Brain microvascular endothelial cell (primary cell): Measurements from ENCODE around the gene SLC16A9.
A peak's percentile ranks its signal among the peaks of the same experiment; 100 is the strongest.

Experiments
- DNase-seq: peaks from one replicate; pipeline ENCODE4 v3.0.0-alpha.2; 2020
- H3K27ac ChIP-seq: fragments of 250-450 bp; sonication (Bioruptor Pico); 2 replicates; pipeline ENCODE4 v1.5.1; 2020; ENCODE audit warnings: mild to moderate bottlenecking, moderate library complexity
- H3K27me3 ChIP-seq: fragments of 250-450 bp; sonication (Bioruptor Pico); replicated peaks from 2 replicates; pipeline ENCODE4 v1.5.1; 2020; ENCODE audit warnings: mild to moderate bottlenecking
- H3K36me3 ChIP-seq: fragments of 250-450 bp; sonication (Bioruptor Pico); replicated peaks from 2 replicates; pipeline ENCODE4 v1.5.1; 2020; ENCODE audit warnings: mild to moderate bottlenecking
- H3K4me3 ChIP-seq: 2 replicates; pipeline ENCODE4 v1.5.1; 2011; ENCODE audit warnings: low read depth, mild to moderate bottlenecking, control low read depth, low read length, moderate library complexity
- in situ Hi-C: cut with HindIII; loops from 2 replicates; pipeline ENCODE4 v1.10.0; 2017; ENCODE audit warnings: low sequenced_read_pairs, low pct_ligation_motif_present
- TF ChIP-seq, protein P1 (sequence below): IDR thresholded peaks from 2 replicates; pipeline ENCODE4 v1.5.1; 2011; ENCODE audit warnings: low read depth, mild to moderate bottlenecking, moderate library complexity, low read length, control low read depth, inconsistent platforms; ENCODE audit errors: missing control alignments

The SLC16A9 gene

DNA sequence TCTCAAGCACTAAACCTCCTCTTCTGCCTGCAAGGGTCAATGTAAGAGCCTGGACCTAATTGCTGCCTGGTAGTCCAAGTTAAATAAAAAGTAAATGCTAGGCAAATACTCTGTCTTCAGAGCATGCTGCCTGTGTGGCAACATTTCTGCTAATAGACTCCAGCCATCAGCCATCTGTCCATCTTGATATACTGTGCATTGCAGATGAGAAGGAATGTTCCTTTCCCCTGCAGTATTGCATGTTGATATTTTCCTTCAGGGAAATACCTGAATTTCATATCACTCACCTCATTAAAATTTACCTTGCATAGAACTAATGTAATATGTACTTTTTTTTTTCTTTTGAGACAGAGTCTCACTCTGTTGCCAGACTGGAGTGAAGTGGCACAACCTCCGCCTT lies 87.9 kb downstream of the SLC16A9 start:
- H3K27ac ChIP-seq: no peak overlapping the region
- H3K27me3 ChIP-seq: no peaks in the 10 kb centered on the region
- no peak overlapping the region for H3K4me3 ChIP-seq
- in situ Hi-C loops: no loop called here
- TF ChIP-seq, protein P1, sequence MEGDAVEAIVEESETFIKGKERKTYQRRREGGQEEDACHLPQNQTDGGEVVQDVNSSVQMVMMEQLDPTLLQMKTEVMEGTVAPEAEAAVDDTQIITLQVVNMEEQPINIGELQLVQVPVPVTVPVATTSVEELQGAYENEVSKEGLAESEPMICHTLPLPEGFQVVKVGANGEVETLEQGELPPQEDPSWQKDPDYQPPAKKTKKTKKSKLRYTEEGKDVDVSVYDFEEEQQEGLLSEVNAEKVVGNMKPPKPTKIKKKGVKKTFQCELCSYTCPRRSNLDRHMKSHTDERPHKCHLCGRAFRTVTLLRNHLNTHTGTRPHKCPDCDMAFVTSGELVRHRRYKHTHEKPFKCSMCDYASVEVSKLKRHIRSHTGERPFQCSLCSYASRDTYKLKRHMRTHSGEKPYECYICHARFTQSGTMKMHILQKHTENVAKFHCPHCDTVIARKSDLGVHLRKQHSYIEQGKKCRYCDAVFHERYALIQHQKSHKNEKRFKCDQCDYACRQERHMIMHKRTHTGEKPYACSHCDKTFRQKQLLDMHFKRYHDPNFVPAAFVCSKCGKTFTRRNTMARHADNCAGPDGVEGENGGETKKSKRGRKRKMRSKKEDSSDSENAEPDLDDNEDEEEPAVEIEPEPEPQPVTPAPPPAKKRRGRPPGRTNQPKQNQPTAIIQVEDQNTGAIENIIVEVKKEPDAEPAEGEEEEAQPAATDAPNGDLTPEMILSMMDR: no peak
- H3K36me3 ChIP-seq: no peaks in the 10 kb centered on the region
- DNase-seq: no peak

GRCh38 chr10:59618666-59619065 lies 91.0 kb downstream of the SLC16A9 start:
- no peak overlapping the region for H3K4me3 ChIP-seq
- no peaks in the 10 kb centered on the region for H3K27me3 ChIP-seq
- TF ChIP-seq, protein P1: no peak
- H3K27ac ChIP-seq: no peak overlapping the region
- in situ Hi-C loops: no loop called here
- H3K36me3 ChIP-seq: no peaks in the 10 kb centered on the region
- DNase-seq: no peak

DNA sequence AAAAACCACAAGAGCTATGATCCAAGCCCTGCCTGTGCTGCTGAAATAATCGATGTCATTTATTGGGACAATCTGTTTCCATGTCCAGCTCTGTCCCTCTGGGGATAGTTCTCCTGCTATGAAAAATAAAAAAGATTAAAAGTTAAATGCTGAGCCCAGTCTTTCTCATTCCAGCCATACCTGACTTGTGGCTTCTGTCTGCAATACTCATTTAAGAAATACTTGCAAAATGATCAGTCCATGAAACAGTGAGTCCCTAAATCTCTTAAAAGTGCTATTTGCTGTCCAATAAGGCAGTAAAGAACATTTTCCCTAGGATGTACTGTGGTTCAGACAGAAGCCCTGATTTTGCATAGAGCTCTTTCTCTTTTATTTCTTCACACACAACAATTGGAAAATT lies 91.7 kb downstream of the SLC16A9 start:
- no peak for DNase-seq
- H3K36me3 ChIP-seq: no peaks in the 10 kb centered on the region
- TF ChIP-seq, protein P1: no peak
- in situ Hi-C loops: no loop called here
- H3K27me3 ChIP-seq: no peaks in the 10 kb centered on the region
- no peak overlapping the region for H3K4me3 ChIP-seq
- H3K27ac ChIP-seq: no peak overlapping the region

DNA sequence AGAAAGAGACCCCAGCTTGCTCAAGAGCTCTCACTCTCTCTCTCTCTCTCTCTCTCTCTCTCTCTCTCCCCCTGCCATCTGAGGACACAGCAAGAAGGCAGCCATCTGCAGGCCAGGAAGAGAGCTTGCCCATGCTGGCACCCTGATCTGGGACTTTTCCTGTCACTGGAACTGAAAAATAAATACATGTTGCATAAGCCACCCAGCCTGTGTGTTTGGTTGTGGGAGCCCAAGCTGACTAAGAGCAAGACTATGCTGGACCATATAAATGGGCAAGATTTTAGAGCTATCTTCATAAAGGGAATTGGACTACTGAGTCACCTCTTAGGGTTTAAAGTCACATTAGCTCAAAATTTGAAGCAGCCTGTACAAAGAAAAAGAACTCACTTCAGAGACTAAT lies 98.6 kb downstream of the SLC16A9 start:
- no peak for DNase-seq
- no peaks in the 10 kb centered on the region for H3K27me3 ChIP-seq
- H3K4me3 ChIP-seq: no peak overlapping the region
- TF ChIP-seq, protein P1: no peak
- H3K27ac ChIP-seq: no peak overlapping the region
- in situ Hi-C loops: no loop called here
- H3K36me3 ChIP-seq: no peaks in the 10 kb centered on the region

DNA sequence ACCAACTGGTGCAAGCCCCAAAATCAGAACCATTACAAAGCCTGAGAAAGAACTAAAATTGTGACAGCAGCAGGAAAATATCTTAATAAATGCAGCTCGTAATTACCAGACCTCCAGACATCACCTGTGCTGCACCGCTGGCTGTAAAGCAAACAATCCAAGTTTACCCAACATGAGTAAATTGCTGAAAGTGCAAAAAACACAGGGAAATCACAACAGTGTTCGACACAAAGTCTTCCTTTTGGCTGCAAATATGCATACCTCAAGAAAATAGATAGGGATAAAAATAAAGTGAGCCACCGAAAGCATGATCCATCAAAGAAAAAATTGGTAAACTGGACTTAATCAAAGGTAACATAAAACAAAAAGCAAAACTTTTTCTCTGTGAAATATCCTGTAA lies 101.7 kb downstream of the SLC16A9 start:
- H3K27ac ChIP-seq: no peak overlapping the region
- in situ Hi-C loops: no loop called here
- TF ChIP-seq, protein P1: no peak
- DNase-seq: no peak
- H3K36me3 ChIP-seq: no peaks in the 10 kb centered on the region
- no peak overlapping the region for H3K4me3 ChIP-seq
- H3K27me3 ChIP-seq: no peaks in the 10 kb centered on the region

GRCh38 chr10:59606551-59606961 lies 103.1 kb downstream of the SLC16A9 start:
- TF ChIP-seq, protein P1: no peak
- no peaks in the 10 kb centered on the region for H3K27me3 ChIP-seq
- H3K27ac ChIP-seq: no peak overlapping the region
- in situ Hi-C loops: no loop called here
- DNase-seq: peak; percentile 13
- no peaks in the 10 kb centered on the region for H3K36me3 ChIP-seq
- H3K4me3 ChIP-seq: no peak overlapping the region
